Mucosa of descending colon (tissue), 3 donors: ENCODE measurements around the gene OR2H2. TPM values are rescaled to one million over a fixed set of nuclear protein-coding genes. Genes with fewer than 3 reads are reported as not detected.

Source experiments
- ATAC-seq: fragments of 200-7000 bp; cut with Tn5 transposase; one replicate; pipeline ENCODE4 v1.9.1; 2020; ENCODE audit warnings: mild to moderate bottlenecking, moderate library complexity
- DNase-seq, 3 donors: peaks; one replicate each; pipeline ENCODE4 v3.0.0-alpha.2; 2020
- H3K36me3 ChIP-seq: fragments of 200-600 bp; one replicate; pipeline ENCODE4 v1.8.0; 2021; ENCODE audit warnings: low read depth, mild to moderate bottlenecking
- H3K4me1 ChIP-seq: fragments of 200-600 bp; one replicate; pipeline ENCODE4 v1.8.0; 2021; ENCODE audit warnings: low read depth, mild to moderate bottlenecking
- H3K4me3 ChIP-seq: fragments of 200-600 bp; one replicate; pipeline ENCODE4 v1.8.0; 2021; ENCODE audit warnings: mild to moderate bottlenecking
- H3K9me3 ChIP-seq: fragments of 200-600 bp; one replicate; pipeline ENCODE4 v1.8.0; 2021; ENCODE audit warnings: mild to moderate bottlenecking
- intact Hi-C, 2 donors: fragments of 100-400 bp; cut with DNase I in 1 of 2; cut with micrococcal nuclease in 1 of 2; formaldehyde crosslinking; loops; one replicate each; pipeline versions ENCODE4 v1.11.0 to v1.11.1; 2022; cut with DNase I, micrococcal nuclease
- total RNA-seq, 3 donors: library from RNA; stranded (reverse); fragmentation: NEBNext Ultra II Directional in 2 of 3; extraction: Animal tissue kit (Norgen Biotek cat#: 25700) in 2 of 3; gene quantifications; one replicate each; pipeline versions ENCODE4 v1.2.1 to v1.2.4, GENCODE V29; 2021 to 2023
- TF ChIP-seq, protein P1 (sequence below): fragments of 200-600 bp; IDR thresholded peaks from one replicate; pipeline ENCODE4 v1.8.0; 2022; ENCODE audit warnings: antibody characterized with exemption, mild to moderate bottlenecking
- donor health status: DM: no; HTN: no; CAD: no; lungs with moderate emphysema.
- donor health status: DM: no; HTN: no; CAD: no.
- donor health status: DM: no; HTN: yes; CAD: no.

The OR2H2 gene
- total RNA-seq, 3 donors from 2014 or later, result not detected

DNA sequence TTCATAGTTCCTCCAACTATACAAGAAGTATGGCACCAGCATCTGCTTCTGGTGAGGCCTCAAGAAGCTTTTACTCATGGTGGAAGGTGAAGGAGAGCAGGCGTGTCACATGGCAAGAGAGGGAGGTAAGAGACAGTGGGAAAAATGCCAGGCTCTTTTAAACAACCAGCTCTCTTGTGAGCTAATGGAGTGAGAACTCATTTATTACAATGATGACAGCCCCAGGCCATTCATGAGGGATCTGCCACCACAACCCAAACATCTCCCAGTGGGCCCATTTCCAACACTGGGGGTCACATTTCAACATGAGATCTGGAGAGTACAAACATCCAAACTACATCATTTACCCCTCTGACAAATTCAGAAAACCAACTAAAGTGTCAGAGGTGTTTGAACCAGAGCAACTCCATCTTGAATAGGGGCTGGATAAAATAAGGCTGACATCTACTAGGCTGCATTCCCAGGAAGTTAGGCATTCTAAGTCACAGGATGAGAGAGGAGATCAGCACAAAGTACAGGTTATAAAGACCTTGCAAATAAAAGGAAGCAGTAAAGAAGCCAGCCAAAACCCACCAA is 23.2 kb upstream of the OR2H2 start:
- TF ChIP-seq, protein P1, sequence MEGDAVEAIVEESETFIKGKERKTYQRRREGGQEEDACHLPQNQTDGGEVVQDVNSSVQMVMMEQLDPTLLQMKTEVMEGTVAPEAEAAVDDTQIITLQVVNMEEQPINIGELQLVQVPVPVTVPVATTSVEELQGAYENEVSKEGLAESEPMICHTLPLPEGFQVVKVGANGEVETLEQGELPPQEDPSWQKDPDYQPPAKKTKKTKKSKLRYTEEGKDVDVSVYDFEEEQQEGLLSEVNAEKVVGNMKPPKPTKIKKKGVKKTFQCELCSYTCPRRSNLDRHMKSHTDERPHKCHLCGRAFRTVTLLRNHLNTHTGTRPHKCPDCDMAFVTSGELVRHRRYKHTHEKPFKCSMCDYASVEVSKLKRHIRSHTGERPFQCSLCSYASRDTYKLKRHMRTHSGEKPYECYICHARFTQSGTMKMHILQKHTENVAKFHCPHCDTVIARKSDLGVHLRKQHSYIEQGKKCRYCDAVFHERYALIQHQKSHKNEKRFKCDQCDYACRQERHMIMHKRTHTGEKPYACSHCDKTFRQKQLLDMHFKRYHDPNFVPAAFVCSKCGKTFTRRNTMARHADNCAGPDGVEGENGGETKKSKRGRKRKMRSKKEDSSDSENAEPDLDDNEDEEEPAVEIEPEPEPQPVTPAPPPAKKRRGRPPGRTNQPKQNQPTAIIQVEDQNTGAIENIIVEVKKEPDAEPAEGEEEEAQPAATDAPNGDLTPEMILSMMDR, result no peak
- H3K36me3 ChIP-seq, result no peaks in the 10 kb centered on the region
- no peaks in the 10 kb centered on the region for H3K4me1 ChIP-seq
- no peak for ATAC-seq
- DNase-seq, result no peak
- no peak overlapping the region for H3K4me3 ChIP-seq
- intact Hi-C loops, result no loop called here
- H3K9me3 ChIP-seq, result no peaks in the 10 kb centered on the region

DNA sequence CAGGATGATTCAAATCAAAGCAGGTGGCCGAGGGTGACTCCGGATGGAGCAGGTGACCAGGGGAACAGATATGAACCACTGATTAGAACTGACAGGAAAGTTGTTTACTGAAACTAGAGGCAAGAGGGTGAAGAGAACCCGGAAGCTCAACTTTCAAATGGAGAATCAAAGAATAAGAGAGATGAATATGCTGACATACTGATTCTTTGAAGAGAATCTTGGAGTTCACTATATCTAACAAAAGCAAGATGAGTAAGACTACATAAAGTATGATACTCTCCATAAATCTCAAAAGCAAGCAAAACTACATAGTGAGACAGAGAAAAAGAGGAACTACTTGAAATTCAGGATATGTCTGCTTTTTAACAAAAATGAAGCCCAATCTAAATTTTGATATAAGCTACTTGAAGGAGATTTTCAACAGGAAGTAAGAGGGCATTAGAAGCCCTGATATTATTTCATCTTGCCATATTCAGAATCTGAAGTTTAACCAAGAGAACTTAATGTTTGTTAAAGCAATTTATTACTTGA is 21.4 kb upstream of the OR2H2 start:
- Histone ChIP-seq H3K4me3 (no peak overlapping the region), H3K36me3 (no peaks in the 10 kb centered on the region), H3K4me1 (no peaks in the 10 kb centered on the region), H3K9me3 (no peaks in the 10 kb centered on the region)
- no peak for ATAC-seq
- intact Hi-C loops, result no loop called here
- TF ChIP-seq, protein P1, result no peak
- no peak for DNase-seq

DNA sequence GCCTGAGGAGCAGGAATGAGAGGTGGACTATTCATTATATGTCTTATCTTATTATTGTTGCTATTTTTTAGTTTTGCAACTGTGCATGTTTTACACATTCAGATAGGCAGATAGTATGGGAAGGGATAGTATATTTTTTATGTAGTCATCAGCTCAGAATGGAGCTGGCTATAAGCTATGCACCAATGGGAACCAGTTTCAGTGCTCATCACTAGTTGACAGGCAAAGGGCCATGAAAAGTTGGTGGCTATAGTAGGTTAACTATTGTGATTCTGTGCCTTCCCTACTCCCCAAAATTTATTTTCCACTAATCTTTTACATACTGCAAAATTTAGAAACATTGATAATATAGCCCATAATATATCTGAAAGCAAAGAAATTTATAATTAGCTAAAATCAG is 20.0 kb upstream of the OR2H2 start:
- no peak for DNase-seq
- H3K36me3 ChIP-seq, result no peaks in the 10 kb centered on the region
- no peaks in the 10 kb centered on the region for H3K9me3 ChIP-seq
- no peaks in the 10 kb centered on the region for H3K4me1 ChIP-seq
- TF ChIP-seq, protein P1, result no peak
- intact Hi-C loops, result no loop called here
- no peak for ATAC-seq
- no peak overlapping the region for H3K4me3 ChIP-seq

DNA sequence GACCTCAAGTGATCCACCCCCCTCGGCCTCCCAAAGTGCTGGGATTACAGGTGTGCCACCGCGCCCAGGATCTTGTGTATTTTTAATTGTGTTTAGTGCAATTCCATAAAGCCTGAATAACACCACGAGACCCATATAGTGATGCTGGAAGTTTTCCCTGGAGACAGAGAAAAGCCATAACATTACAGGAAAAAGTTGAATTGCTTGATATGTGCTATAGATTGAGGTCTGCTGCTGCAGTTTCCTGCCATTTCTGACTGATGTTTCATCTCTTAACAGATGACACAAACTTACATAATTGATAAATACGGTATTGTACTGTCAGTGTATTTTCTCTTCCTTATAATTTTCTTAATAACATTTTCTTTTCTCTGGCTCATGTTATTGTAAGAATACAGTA is 18.1 kb upstream of the OR2H2 start:
- intact Hi-C loops, result no loop called here
- Histone ChIP-seq H3K4me3 (no peak overlapping the region), H3K4me1 (no peaks in the 10 kb centered on the region), H3K9me3 (no peaks in the 10 kb centered on the region), H3K36me3 (no peaks in the 10 kb centered on the region)
- no peak for ATAC-seq
- TF ChIP-seq, protein P1, result no peak
- no peak for DNase-seq

DNA sequence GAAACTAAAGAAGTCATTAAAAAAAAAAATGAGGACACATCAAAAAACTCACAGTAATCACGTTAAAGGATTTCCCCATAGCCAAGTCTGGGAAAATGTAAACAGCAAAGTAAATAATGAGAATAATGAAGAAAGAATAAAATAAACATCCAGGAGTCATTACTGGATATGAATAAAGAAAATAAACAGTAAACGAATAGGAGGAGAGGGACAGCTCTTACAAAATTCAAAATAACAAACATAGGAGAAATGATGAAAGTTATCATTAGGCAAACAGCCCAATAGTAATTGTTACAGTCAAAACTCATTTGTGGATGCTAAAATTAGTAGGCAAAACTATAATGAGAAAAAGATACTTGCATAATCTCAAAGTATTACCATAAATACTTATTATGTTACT is 17.4 kb upstream of the OR2H2 start:
- TF ChIP-seq, protein P1, result no peak
- H3K9me3 ChIP-seq, result no peaks in the 10 kb centered on the region
- no peak overlapping the region for H3K4me3 ChIP-seq
- H3K4me1 ChIP-seq, result no peaks in the 10 kb centered on the region
- no peaks in the 10 kb centered on the region for H3K36me3 ChIP-seq
- no peak for DNase-seq
- intact Hi-C loops, result no loop called here
- ATAC-seq, result no peak

DNA sequence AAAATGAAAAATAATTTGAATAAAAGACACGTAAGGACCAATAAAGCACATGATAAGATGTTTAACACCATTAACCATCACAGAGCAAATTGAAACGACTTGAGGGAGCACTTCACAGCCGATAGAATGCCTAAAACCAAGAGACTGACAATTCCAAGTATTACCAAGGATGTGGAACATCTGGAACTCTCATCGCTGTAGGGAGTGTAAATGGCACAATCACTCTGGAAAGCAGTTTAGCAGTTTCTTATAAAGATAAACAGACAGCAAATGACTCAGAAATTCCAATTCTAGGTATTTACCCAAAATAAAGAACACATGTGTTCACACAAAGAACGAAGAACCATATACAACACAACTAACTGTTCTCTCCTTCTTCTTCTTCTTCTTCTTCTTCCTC is 16.9 kb upstream of the OR2H2 start:
- intact Hi-C loops, result no loop called here
- TF ChIP-seq, protein P1, result no peak
- no peaks in the 10 kb centered on the region for H3K4me1 ChIP-seq
- no peak overlapping the region for H3K4me3 ChIP-seq
- H3K36me3 ChIP-seq, result no peaks in the 10 kb centered on the region
- no peaks in the 10 kb centered on the region for H3K9me3 ChIP-seq
- DNase-seq (no peak), ATAC-seq (no peak)
